Skeletal muscle satellite cell (primary cell): Measurements from ENCODE around the gene APP.
"Not testable (repeated sequence)": the region's sequence is repeated elsewhere in the genome, so short reads cannot be mapped to it uniquely, and the experiment has no call there.

Source experiments
- H3K27me3 ChIP-seq: 2 replicates; pipeline ENCODE4 v1.7.0; 2013; ENCODE audit warnings: low read length; ENCODE audit not compliant: control insufficient read depth, insufficient read depth
- H3K36me3 ChIP-seq: 2 replicates; pipeline ENCODE4 v1.7.0; 2013; ENCODE audit warnings: mild to moderate bottlenecking, control low read depth, low read length; ENCODE audit not compliant: insufficient read depth
- H3K4me1 ChIP-seq: 2 replicates; pipeline ENCODE4 v1.7.0; 2013; ENCODE audit warnings: low read length; ENCODE audit not compliant: control insufficient read depth, insufficient read depth
- H3K4me2 ChIP-seq: 2 replicates; pipeline ENCODE4 v1.7.0; 2013; ENCODE audit warnings: mild to moderate bottlenecking, low read length
- H3K4me3 ChIP-seq: 2 replicates; pipeline ENCODE4 v1.7.0; 2013; ENCODE audit warnings: low read length
- H3K9ac ChIP-seq: 2 replicates; pipeline ENCODE4 v1.7.0; 2013; ENCODE audit warnings: mild to moderate bottlenecking, low read depth, low read length, moderate library complexity
- H3K9me3 ChIP-seq: replicated peaks from 2 replicates; pipeline ENCODE4 v1.7.0; 2013; ENCODE audit warnings: mild to moderate bottlenecking, control low read depth, low read length

APP gene

DNA sequence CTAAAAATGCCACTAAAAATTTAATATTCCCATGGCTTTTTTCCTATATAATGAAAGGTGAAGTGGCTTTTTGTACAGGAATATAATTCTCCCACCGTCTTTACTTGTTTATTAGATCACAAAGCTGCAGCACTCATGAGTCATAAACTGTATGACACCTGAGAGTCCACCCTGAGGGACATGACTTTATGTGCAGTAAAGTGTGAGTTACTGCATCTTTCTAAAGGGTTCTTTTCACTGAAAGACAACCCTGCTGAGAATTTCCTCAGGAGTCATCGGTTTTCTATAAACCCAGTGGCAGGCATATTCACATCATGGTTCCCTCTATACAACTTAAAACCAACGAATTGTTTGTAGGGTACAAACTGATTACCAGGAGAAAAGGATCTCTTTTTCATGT lies 77.4 kb downstream of the APP start:
- Histone ChIP-seq H3K4me3 (no peak overlapping the region), H3K36me3 (peaks cover 12% of the 10 kb centered on the region), H3K9ac (no peak overlapping the region), H3K27me3 (no peaks in the 10 kb centered on the region), H3K9me3 (no peaks in the 10 kb centered on the region), H3K4me1 (no peaks in the 10 kb centered on the region), H3K4me2 (no peak overlapping the region)

DNA sequence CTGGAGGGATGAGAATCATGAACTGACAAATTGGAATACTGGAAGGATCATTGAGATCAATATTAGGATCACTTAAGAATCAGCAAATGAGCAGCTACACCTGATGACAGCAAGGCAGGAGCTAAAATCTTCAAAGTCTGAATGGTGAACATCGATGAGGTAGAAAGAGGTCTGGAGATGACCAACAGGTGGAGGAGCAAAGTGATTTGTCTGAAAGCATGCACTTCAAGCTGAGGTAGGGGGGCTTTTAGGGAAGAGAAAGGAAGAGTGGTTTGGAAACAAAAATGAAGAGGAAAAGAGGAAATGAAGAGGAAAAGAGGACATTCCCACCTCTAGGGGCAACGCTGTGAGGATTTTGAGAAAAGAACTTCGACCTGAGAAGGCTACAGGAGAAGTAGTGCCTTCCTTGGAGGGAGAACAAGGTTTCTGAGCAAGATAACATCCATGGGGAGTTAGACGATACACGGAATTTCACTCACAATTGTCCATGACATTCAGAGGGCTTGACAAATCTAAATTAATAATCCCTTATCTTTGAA lies 79.0 kb downstream of the APP start:
- H3K4me3 ChIP-seq, result no peak overlapping the region
- H3K4me2 ChIP-seq, result no peak overlapping the region
- peaks cover 17% of the 10 kb centered on the region for H3K36me3 ChIP-seq
- H3K4me1 ChIP-seq, result no peaks in the 10 kb centered on the region
- no peak overlapping the region for H3K9ac ChIP-seq
- no peaks in the 10 kb centered on the region for H3K9me3 ChIP-seq
- H3K27me3 ChIP-seq, result no peaks in the 10 kb centered on the region

DNA sequence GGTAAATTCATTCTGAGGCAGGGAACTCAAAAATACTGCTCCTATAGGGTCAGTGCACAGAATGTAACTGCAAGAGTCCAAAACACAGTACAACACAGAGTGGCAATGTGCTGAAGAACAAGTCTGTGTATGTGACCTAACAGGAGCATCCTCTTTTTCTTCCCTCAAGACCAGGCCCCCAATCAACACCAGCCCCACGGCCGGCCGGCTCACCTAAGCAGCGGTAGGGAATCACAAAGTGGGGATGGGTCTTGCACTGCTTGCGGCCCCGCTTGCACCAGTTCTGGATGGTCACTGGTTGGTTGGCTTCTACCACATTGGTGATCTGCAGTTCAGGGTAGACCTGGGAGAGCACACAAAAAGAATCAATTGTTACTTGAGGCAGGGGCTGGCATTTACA lies 80.8 kb downstream of the APP start:
- peaks cover 17% of the 10 kb centered on the region for H3K36me3 ChIP-seq
- H3K4me2 ChIP-seq, result no peak overlapping the region
- no peaks in the 10 kb centered on the region for H3K27me3 ChIP-seq
- no peak overlapping the region for H3K9ac ChIP-seq
- H3K9me3 ChIP-seq, result no peaks in the 10 kb centered on the region
- H3K4me3 ChIP-seq, result no peak overlapping the region
- H3K4me1 ChIP-seq, result no peaks in the 10 kb centered on the region

DNA sequence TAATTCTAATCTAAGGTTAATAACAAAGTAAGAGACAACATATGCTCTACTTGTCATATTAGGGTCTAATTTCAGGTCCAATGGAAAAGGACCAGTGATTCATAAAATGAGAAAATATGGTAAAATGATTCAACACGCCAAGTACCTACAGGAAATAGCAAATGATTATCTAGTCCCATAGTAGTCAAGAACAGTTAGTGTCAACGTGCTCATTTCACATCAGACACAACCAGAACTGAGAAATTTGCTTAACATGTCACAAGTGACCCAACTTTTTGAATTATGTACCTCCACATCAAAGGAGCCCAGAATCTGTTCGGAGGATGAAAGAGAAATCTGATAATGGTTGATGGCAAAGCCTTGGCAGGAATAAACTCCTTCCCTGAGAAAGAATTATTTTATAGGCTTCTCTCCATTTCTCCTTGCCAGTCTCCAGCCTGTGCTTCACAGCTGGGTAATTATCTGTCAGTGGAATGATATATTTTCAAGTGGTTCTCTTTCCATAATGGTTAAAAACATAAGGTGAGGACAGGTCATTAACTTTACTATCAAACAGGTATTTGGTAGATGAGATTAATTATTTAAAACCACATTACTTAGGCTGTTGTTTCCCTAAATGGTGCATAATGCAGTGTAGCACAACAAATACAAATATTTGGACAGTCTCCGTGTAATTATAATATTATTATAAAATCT lies 83.2 kb downstream of the APP start:
- no peaks in the 10 kb centered on the region for H3K27me3 ChIP-seq
- no peaks in the 10 kb centered on the region for H3K4me1 ChIP-seq
- peaks cover 17% of the 10 kb centered on the region for H3K36me3 ChIP-seq
- H3K9ac ChIP-seq, result no peak overlapping the region
- H3K4me3 ChIP-seq, result no peak overlapping the region
- no peaks in the 10 kb centered on the region for H3K9me3 ChIP-seq
- H3K4me2 ChIP-seq, result no peak overlapping the region

DNA sequence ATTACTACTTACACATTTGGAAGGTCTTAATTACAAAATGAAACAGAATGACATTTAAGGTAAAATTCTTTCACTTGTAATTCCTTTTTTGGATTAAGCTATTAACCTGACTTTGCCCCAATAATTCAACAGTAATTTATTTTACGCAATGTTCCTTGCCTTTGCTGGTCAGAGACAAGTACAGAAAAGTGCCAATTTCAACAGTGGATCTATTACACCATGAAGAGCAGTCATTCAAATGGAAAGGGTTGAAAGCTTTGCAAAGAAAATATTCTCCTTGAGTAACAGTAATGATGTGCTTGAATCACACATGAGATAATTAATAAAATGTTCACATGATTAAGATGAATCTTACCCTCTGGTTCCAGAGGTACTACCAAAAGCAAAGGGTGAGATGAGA lies 84.7 kb downstream of the APP start:
- Histone ChIP-seq H3K4me2 (no peak overlapping the region), H3K27me3 (no peaks in the 10 kb centered on the region), H3K36me3 (peaks cover 17% of the 10 kb centered on the region), H3K4me3 (no peak overlapping the region), H3K9ac (no peak overlapping the region), H3K4me1 (no peaks in the 10 kb centered on the region), H3K9me3 (no peaks in the 10 kb centered on the region)

DNA sequence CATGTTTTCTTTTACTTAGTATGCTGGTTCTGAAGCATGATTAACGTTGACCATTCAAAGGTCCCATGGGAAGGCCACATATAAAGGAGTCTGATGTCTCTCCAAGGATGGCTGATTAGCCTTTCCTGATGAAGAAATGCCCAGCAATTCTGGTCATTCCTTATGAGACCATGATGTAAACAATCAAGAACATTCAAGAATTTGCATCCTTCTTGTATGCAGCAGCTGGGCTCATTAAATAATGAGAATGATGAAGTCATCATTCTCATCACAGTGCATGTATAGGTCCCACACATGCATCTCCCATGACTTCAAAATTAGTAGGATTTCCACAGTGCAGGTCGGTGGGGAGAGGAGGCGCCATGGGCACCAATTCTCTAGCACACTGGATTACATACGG lies 85.4 kb downstream of the APP start:
- Histone ChIP-seq H3K27me3 (no peaks in the 10 kb centered on the region), H3K9ac (no peak overlapping the region), H3K4me2 (no peak overlapping the region), H3K4me3 (no peak overlapping the region), H3K9me3 (no peaks in the 10 kb centered on the region), H3K36me3 (peaks cover 17% of the 10 kb centered on the region), H3K4me1 (peaks cover 2% of the 10 kb centered on the region)

DNA sequence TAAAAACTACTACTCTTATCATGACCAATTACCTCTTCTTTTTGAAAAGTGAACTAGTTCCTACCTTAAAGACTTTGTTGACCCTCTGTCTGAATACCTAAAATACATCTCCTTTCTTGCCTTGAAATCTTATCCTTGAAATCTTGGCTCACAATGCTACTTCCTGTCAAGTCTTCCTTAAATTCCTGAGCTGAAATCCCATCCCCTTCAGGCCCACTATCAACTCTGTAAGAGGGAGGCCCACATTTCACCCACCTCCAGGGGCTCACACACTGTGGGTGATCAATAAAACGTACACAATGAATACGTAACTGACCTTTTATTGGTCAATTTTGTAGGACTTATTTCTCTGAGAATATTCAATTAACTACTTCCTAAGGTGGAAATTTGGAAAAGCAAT lies 88.0 kb downstream of the APP start:
- H3K9me3 ChIP-seq, result no peaks in the 10 kb centered on the region
- peaks cover 3% of the 10 kb centered on the region for H3K36me3 ChIP-seq

DNA sequence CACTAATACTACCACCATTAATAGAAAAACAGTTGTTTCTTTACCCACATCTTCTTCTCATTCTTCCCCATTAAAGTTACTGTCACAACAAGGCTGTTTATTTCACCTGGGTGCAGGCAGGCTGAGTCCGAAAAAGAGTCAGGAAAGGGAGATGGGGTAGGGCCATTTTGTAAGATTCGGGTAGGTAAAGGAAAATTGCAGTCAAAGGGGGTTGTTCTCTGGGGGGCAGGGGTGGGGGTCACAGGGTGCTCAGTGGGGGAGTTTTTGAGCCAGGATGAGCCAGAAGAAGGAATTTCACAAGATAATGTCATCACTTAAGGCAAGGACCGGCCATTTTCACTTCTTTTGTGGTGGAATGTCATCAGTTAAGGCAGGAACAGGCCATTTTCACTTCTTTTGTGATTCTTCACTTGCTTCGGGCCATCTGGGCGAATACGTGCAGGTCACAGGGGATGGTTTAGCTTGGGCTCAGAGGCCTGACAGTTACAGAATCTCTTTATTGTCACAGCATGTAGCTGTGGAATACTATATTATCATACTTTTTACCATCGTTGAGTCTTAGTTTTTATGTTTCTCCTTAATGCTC lies 89.3 kb downstream of the APP start:
- not testable (repeated sequence) for H3K9ac ChIP-seq, H3K36me3 ChIP-seq, H3K27me3 ChIP-seq, H3K4me2 ChIP-seq, H3K4me3 ChIP-seq, H3K9me3 ChIP-seq
- H3K4me1 ChIP-seq, result peaks cover 29% of the 10 kb centered on the region

More for the DNA sequence above, 88.0 kb downstream of the APP start:
- Histone ChIP-seq H3K4me3 (no peak overlapping the region), H3K4me1 (peaks cover 24% of the 10 kb centered on the region), H3K9ac (no peak overlapping the region), H3K4me2 (no peak overlapping the region), H3K27me3 (no peaks in the 10 kb centered on the region)

DNA sequence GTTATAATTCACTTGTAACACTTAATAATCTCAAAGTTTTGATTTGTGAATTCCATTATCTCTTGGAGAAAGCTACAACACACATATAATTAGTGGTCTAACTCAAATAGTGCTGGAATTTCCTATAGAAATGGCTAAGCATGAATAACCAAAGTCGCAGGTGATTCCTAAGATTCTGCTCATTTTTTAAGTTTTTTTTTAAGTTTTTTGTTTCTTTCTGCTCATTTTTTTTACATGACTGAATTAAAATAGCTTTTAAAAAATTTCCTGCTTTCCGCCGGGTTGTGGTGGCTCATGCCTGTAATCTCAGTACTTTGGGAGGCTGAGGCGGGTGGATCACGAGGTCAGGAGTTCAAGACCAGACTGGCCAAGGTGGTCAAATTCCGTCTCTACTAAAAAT lies 90.4 kb downstream of the APP start:
- H3K9ac ChIP-seq, result no peak overlapping the region
- H3K4me1 ChIP-seq, result peaks cover 29% of the 10 kb centered on the region
- no peak overlapping the region for H3K4me2 ChIP-seq
- H3K4me3 ChIP-seq, result no peak overlapping the region
- H3K36me3 ChIP-seq, result no peaks in the 10 kb centered on the region
- H3K9me3 ChIP-seq, result no peaks in the 10 kb centered on the region
- no peaks in the 10 kb centered on the region for H3K27me3 ChIP-seq

DNA sequence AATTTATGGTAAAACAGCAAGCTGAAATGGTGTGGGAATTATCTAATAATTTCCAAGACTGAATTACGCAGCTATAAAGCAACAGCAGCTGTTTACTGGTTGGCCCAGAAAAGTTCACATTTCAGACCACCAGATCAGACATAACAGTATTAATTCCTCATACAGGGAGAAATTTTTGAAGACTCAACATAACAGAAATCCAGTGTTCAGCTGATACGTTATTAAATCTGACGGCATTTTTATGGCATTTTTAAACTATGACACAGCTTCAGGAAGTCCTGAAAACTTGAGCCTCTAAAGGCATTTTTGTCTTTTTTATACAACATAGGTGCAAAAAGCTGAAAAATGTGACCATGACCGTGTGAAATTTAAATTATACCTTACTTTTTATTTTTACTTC lies 91.2 kb downstream of the APP start:
- Histone ChIP-seq H3K4me1 (peaks cover 29% of the 10 kb centered on the region), H3K27me3 (no peaks in the 10 kb centered on the region), H3K4me2 (peak overlapping the region; percentile 79), H3K9ac (peak overlapping the region; percentile 77), H3K36me3 (no peaks in the 10 kb centered on the region), H3K9me3 (no peaks in the 10 kb centered on the region), H3K4me3 (peak overlapping the region; percentile 50)

DNA sequence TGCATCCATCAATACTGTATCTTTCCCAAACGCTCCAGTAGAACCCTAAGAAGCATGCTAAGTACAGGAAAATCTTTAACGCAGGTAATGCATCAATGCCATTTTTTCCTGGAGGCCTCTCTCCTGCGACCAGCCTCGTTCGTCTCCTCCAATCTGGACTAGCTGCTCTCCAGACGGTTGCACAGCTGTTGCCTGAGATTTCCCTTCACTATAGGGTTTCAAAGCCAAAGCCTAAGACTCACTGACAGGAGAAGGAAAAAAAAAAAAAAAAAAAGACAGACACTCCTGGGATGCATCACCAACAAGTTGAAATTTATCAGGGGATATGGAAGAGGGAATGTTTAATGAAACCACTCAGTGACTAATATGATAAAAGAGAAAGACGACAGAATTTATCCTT lies 93.0 kb downstream of the APP start:
- Histone ChIP-seq H3K27me3 (no peaks in the 10 kb centered on the region), H3K4me2 (no peak overlapping the region), H3K36me3 (no peaks in the 10 kb centered on the region), H3K9me3 (no peaks in the 10 kb centered on the region), H3K4me1 (peaks cover 37% of the 10 kb centered on the region), H3K9ac (no peak overlapping the region), H3K4me3 (no peak overlapping the region)
